GF-D8 (cell line): ENCODE data around the gene FRA10AC1.

ENCODE experiments used
- DNase-seq: peaks from one replicate; lab custom pipeline; 2025; lab: John Stamatoyannopoulos, UW

Gene FRA10AC1, protein sequence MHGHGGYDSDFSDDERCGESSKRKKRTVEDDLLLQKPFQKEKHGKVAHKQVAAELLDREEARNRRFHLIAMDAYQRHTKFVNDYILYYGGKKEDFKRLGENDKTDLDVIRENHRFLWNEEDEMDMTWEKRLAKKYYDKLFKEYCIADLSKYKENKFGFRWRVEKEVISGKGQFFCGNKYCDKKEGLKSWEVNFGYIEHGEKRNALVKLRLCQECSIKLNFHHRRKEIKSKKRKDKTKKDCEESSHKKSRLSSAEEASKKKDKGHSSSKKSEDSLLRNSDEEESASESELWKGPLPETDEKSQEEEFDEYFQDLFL

DNA sequence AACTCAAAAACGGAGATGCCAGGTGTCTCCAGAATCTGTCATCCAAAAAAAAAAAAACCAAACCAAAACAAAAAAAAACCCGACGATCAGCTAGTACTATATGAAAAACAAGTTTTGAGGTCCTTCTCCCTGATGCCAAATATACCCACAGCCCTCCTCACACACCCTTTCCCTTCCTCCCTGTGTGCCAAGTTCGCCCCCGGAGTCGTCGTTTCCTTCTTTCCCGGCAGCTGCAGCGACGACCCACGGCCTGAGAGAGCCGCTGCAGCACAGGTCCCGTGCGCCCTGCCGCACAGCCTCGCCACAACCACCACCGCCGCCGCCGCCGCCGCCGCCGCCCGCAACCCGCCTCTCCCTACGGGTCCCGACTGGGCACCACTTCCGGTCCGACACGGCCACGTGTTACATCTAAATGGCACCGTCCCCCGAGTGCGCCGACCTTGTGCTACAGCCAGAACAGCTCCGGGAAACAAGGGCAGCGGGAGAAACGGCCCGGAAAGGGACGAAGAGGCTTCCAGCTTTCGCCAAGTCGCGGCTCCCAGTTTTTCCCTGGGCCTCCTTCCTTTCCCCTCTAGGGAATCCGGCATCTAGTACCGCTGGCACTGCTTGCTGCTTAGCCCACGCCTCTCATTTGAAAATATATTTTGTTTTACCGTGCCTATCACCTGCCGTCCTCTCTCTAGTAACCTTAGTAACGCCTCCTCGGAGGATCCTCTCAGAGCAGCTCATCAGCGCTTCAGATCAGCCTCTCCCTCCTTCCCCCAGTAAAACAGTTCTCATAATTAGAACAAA lies at the start of gene FRA10AC1:
Gene FRA10AC1 (minus strand): TSS at position 383 of the 792 bp plus-strand sequence. CDS start 2,486 bp downstream, outside the sequence.
- DNase-seq: peak; percentile 79

DNA sequence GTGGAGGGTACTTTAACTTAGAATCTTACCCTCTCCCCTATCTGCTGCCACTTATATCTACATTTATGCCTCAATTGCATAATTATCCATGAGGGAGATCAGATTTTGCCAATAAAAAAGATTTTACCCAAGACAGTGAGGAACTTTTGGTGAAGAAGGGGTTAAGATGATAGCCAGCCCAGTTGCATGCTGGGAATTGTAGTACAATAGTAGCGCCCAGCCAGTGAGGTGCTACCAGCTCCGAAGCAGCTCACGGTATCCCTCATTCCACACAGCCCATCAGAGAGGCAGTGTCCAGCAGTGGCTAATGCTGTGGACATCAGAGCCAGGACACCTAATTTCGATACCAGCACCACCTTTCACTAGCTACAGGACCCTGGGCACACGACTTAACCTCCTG lies 49.4 kb upstream of the FRA10AC1 start:
- no peak for DNase-seq

DNA sequence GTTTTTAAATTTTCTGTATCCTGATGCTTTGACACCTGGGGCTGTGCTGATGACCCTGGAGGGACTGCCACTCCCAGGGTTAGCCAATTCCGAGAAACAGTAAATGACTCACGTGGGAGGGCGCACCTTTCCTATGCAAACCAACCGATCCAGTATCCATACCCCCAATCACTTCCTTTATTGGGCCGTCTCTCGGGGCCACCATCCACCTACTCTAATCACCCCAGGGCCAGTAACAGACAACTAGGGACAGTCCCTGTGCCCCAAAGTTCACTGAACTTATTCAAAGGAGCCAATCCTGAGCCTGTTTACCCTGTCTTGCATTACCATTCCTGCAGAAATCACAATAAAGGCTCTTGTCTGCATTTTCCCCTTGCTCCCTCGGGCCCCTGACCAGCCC lies 48.7 kb upstream of the FRA10AC1 start:
- DNase-seq: no peak

DNA sequence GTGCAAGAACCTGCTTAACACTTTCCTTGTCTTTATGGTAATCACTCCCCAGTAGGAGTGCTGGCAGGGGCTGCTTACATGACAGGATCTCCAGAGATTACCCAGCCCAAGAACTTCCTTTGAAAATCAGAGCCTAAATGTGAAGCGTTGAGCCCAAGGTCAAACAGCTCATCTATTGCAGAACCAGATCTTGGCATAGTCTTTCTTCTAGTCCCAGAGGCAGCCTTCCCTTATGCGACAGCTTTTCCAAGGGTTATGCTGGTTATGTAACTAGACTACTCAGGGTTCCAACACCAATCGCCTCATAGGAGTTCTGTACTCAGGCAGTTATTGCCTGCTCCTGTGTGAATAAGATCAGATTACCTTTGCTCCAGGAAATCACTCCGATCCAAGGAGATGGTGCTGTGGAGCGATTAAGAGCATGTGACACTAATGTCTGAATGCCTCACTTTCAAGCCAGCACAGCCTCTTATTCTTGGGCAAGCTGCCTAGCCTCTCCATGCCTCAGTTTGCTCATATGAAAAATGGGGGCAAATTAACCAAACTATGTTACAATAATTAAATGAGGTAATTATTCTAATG lies 46.9 kb upstream of the FRA10AC1 start:
- DNase-seq: no peak

DNA sequence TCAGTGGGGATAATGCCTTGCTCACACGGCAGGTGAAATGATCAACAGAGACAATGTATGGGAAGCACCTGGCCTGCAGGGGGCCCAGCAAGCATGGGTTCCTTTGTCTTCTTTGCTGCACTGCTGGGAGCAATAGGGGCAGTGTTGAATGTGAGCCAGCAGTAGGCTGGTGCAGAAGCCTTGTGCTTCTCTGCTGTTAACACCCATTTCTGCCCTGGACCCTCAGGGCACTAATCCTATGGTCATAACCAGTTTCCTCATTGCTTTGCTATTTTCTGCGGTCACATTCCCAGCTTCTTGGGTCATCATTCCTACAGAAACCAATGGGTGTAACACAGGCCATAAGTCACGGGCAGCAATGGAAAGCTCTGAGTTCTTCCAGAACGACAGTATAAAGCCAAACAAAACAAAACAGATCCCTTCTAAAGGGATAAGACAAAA lies 44.5 kb upstream of the FRA10AC1 start:
- DNase-seq: no peak

DNA sequence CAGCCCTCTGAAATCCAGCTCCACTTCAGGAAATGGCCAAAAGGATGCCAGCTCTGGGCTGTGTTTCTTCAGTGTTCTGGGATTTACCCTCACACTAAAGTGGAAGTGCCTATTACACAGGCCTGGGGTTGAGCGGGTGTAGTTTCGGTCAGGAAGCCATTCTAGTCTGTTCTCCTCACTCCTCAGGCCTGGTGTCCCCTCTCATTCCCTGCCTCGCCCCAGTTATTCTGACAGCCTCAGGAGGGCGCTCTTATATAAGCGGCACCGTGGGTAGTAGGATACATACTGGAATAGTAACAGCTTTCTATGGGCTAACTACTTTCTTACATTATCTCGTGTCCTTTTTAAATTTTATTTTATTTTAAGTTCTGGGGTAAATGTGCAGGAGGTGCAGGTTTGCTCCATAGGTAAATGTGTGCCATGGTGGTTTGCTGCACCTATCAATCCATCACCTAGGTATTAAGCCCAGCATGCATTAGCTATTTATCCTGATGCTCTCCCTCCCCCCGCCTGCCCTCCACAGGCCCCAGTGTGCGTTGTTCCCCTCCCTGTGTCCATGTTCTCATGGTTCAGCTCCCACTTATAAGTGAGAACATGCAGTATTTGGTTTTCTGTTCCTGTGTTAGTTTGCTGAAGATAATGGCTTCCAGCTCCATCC lies 43.1 kb upstream of the FRA10AC1 start:
- no peak for DNase-seq

DNA sequence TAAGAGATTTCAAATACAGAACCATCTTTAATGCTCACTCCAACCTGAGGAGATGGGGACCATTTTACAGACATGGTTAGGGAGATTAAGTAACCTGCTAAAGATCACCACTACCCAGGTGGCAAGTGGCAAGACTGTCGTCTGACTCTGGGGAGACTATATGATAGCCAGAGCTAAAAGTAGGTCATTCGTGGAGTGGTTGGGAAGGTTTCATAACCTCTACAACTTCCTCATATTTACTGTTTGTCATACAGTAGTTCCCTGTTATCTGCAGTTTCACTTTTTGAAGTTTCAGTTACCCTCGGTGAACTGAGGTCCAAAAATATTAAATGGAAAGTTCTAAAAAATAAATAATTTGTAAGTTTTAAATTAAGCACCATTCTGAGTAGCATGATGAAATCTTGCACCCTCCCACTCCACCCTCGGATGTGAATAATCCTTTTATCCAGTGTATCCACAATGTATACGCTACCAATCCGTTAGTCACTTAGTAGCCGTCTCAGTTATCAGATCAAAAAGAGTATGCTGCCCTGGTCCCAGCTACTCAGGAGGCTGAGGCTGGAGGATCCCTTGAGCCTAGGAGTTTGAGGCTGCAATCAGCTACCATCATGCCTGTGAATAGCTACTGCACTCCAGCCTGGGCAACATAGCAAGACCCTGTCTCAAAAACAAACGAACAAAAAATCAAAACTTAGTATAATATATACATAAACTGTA lies 40.4 kb upstream of the FRA10AC1 start:
- peak; percentile 43 for DNase-seq

DNA sequence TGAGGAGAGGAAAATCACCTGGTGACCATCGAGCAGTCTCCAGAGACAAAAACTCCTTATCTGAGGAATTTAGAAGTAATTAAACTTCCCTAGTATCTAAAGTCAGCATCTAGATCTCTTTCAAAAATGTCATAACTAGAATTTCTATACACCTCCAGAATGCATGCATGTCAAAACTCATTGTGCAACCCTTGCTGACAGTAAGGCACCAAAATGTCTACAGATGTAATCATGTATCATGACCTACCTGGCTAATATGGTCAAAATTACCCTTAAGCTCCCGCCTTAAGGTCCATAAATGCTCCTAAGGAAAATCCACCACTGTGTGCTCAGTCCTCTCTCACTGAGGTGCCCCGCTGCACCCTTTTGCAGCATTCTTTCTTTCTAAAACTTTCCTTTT lies 39.0 kb upstream of the FRA10AC1 start:
- DNase-seq: no peak

DNA sequence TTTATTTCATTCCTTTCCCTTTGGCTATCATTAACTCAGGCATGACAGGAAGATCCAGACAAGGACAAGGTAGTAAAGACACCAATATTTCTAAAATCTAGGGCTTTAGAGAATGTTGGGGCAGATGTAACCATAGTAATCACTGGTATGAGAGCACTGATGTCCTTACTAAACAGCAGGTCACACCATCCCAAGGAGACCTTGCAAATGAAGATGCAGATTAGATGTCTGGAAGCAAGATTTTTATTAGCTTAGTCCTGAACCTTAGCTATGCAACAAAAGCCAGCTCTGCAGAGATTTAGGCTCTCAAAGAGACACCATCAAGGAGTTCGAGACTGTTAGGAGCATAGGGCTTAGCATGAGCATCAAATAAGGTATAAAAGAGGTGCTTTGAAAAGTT lies 23.6 kb upstream of the FRA10AC1 start:
- DNase-seq: no peak

DNA sequence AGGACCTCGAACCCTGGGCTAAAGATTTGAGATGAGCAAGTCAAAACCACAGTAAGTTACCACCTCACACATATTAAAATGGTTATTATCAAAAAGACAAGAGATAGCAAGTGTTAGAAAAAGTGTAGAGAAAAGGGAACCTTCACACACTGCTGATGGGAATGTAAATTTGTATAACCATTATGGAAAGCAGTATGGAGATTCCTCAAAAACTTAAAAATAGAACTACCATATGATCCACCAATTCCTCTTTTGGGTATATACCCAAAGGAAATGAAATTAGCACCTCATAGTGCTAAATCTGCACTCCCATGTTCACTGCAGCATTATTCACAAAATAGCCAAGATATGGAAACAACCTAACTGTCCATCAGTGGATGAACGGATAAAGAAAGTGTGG lies 20.8 kb upstream of the FRA10AC1 start:
- no peak for DNase-seq

DNA sequence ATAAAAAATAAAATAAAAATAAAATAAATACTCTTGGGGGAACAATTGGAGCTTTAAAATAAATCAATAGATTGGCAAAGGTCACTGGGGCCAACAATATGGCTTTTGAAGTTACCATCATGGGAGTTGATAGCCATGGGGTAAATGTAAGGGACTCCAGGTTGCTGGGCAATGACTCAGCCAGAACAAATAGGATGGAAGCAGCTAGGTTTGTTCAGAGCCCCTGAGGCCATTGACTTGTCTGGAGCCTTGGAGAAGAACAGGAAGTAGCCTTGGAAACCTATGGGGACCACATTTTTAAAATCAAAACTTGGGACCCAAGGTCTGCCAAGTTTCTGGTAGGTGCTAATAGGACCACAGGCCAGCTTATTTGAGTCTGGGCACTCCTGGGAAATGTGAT lies 20.2 kb upstream of the FRA10AC1 start:
- no peak for DNase-seq

DNA sequence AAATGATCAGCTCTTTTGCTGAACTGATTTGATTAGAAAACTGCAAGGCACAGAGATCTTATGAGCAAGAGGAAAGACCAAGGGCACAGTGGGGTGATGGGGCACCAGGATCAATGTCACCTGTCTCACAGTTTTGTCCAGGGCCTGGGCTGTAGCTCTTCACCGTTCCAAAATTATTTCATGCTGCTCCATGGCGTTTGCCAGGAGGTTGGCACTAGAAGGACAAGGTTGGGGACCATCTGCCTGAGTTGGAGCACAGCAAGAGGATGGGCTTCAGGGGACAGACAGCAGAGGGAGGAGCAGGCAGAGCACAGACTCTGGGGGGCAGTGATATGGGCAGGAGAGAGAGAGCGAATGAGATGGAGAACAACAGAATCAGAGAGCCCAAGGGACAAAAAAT lies 17.5 kb upstream of the FRA10AC1 start:
- DNase-seq: no peak

DNA sequence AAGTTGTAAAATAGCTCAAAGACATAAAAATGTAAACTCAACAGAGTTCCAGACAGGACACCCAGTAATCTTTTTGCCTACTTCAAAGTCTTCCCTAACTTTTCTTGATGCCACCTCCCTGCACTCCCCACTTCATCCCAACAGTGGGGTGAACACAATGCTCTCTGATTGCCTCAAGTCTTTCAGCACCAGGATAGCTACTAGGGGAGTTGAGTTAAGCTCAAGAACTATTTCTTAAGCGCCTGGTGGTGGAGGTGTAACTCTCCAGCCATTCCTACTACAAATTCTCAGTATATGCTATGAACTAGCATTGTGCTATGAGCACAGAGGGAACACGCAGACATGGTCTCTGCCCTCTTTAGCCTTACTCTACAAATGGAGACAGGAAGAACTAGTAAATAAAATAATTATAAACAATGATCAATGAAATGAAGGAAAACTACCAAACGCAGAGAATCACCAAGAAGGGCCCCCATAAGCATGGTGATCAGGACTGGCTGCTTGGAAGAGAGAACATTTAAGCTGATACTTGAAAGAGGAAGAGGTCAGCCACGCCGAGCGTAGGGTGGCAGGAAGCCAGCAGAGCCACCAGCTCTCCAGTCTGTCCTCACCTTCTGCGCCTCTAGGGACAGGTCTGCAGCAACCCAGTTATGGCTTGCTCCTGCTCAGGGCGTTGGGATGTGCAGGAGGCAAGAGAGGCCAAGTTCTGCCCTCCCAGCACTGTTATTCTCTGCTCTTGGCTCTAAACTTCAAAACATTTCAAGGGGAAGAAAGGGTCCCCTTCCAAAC lies 16.7 kb upstream of the FRA10AC1 start:
- DNase-seq: peak; percentile 3

DNA sequence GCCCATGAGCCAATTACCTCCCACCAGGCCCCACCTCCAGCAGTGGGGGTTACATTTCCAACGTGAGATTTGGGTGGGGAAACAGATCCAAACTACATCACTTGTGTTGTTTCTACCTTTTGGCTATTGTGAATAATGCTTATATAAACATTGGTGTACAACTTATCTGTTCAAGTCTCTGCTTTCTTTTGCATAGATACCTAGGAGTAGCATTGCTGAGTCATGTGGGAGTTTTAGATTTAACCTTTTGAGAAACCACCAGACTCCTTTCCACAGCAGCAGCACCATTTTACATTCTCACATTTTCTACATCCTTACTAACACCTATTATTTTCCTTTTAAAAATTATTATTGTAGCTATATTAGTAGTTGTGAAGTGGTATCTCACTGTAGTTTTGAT lies 14.4 kb upstream of the FRA10AC1 start:
- no peak for DNase-seq

DNA sequence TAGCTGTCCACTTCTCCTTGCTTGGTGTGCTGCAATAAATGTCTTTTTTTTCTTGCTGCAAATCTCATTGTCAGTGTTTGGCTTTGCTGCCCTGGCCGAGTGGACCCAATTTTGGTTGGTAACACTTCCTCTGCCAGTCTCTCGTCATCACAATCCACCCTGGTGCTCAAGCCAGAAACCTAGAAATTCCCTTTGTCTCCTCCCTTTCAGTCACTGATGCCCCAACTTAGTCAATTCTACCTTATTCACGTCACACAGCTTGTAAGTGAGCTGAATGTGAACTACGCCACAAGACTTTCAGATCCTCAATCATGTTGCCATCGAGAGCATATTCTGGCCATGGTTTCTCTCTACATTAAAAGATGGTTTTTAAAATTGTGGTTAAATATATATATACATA lies 13.0 kb upstream of the FRA10AC1 start:
- DNase-seq: no peak

DNA sequence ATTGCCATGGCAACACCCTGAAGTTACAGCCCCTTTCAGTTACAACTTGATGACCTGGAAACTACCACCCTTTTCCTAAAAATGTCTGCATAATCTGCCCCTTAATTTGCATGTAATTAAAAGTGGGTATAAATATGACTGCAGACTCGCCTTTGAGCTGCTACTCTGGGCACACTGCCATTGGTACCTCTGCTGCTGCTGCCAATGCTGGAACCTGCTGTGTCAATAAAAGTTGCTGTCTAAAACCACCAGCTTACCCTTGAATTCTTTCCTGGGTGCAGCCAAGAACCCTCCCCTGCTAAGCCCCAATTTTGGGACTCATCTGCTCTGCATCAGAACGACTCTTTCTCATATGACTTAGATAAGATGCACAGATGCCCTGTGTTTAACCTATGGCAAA lies 10.2 kb upstream of the FRA10AC1 start:
- DNase-seq: no peak

DNA sequence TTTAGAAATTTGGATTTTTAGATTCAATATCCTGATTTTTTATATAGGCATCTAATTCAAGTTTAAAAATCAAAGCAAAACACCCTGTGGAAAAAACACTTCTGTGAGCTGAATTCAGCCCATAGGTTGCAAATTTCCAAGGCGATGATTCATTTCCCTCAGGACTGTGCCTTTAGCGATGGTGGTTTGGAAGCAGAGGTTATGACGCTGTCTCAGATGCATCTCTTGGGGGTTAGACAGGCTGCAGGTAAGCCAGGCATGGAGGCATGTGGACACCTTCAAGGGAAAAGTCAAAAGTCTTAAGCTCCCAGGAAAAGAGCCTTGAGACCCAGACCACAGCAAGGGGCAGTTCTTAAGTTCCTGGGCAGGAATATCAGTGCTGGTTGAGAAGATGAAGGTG lies 9.5 kb upstream of the FRA10AC1 start:
- DNase-seq: no peak

DNA sequence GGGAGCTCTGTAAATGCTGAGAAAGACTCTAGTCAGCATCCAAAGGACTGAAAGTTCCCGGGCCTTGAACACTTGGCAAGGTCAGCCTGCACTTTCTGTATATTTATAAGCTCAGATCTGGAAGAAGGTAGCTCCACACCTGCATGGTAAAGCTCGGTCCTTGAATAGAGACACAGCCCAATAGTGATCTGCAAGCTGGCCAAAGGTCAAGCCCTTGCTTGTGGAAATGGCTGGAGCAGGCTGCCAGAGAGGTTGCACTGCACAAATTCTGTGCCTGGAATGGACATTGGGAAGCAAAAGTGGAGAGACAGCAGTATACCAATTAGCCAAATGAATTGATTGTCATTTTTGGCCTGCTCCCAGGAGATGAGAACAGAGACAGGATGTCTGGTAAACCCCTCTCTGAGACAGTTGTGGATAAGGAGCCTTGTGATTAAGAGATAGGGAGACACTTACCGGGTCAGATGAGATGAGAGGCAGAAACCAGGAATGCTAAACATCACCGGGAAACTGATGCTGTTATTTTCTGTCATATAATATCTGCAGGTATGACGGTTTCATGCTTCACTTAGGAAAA lies 8.0 kb upstream of the FRA10AC1 start:
- DNase-seq: no peak

DNA sequence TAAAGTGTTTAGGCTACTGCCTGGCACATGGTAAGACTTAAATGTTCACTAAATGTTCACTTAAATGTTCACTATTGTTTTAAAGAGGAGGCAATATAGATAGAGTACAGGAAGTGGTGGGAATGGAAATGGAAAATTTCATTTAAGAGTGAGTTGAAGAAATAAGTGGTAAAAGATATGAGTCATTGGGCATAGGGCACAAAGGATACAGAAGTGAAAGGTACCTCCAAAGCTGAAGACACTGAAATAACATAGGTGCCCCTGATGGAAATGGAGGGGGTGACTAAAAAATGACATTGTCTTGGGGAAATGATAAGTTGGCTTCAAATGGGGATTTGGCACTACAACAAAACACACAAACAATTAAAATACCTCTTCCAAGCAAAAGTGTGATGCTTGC lies 5.2 kb upstream of the FRA10AC1 start:
- DNase-seq: no peak

DNA sequence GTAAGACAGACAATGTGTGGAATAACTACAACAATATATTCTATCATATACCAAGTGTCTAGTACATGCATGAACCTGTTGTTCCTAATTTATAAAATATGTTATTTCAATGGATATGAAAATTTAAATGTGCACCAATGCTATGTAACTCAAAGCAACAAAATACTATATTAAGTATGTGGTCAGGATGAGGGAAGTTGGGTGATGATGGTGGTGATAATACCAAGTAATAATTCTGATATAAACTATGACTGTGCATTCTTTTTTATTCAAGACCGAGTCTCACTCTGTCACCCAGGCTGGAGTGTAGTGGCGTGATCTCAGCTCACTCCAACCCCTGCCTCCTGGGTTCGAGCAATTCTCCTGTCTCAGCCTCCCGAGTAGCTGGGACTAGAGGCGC lies 2.1 kb upstream of the FRA10AC1 start:
- no peak for DNase-seq

DNA sequence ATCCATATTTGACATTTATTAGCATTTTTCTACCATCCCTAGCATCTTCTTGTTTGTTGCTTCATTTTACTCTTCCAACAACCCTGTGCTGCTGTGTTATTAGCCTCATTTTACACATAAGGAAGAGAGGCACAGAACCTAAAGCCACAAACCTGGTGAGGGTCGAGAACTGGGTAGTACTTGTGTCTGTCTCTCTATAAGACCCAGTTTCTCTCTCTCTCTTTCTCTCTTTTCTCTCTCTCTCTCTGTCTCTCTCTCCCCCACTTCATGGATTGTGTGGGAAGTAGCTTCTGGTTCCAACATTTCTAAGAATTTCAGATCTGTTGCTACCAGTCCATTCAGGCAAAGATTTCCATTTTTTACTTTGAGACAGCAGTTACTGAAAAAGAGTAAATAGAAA lies 1.4 kb upstream of the FRA10AC1 start:
- no peak for DNase-seq
